IPS-18a (cell line): ENCODE results near the gene ADARB1.
A peak's percentile ranks its signal among the peaks of the same experiment; 100 is the strongest.

Experiments used
- H3K27ac ChIP-seq: one replicate; pipeline ENCODE4 v1.5.1; 2013; ENCODE audit warnings: low read length
- H3K27me3 ChIP-seq: one replicate; pipeline ENCODE4 v1.6.1; 2013; ENCODE audit warnings: mild to moderate bottlenecking, low read length; ENCODE audit not compliant: control insufficient read depth, insufficient read depth
- H3K36me3 ChIP-seq: one replicate; pipeline ENCODE4 v1.6.1; 2013; ENCODE audit warnings: low read depth, low read length; ENCODE audit not compliant: control insufficient read depth
- H3K4me1 ChIP-seq: one replicate; pipeline ENCODE4 v1.6.1; 2013; ENCODE audit warnings: low read depth, low read length; ENCODE audit not compliant: control insufficient read depth
- H3K4me3 ChIP-seq: one replicate; pipeline ENCODE4 v1.5.1; 2013; ENCODE audit warnings: low read length
- H3K9ac ChIP-seq: one replicate; pipeline ENCODE4 v1.6.1; 2013; ENCODE audit warnings: mild to moderate bottlenecking, low read length, moderate library complexity
- H3K9me3 ChIP-seq: one replicate; pipeline ENCODE4 v1.6.1; 2013; ENCODE audit warnings: low read depth, low read length; ENCODE audit not compliant: control insufficient read depth

ADARB1 gene

GRCh38 chr21:45041351-45041805 lies 33.0 kb upstream of the ADARB1 start:
- Histone ChIP-seq H3K27me3 (no peaks in the 10 kb centered on the region), H3K4me3 (no peak overlapping the region), H3K9me3 (no peaks in the 10 kb centered on the region), H3K36me3 (no peaks in the 10 kb centered on the region), H3K9ac (no peak overlapping the region), H3K4me1 (no peaks in the 10 kb centered on the region), H3K27ac (no peak overlapping the region)

GRCh38 chr21:45041984-45042663 lies 32.3 kb upstream of the ADARB1 start:
- no peak overlapping the region for H3K9ac ChIP-seq
- no peaks in the 10 kb centered on the region for H3K27me3 ChIP-seq
- H3K4me1 ChIP-seq: no peaks in the 10 kb centered on the region
- no peaks in the 10 kb centered on the region for H3K36me3 ChIP-seq
- no peak overlapping the region for H3K27ac ChIP-seq
- H3K9me3 ChIP-seq: no peaks in the 10 kb centered on the region
- no peak overlapping the region for H3K4me3 ChIP-seq

- Histone ChIP-seq H3K9ac (no peak overlapping the region), H3K9me3 (no peaks in the 10 kb centered on the region), H3K4me1 (no peaks in the 10 kb centered on the region), H3K27me3 (no peaks in the 10 kb centered on the region), H3K27ac (no peak overlapping the region), H3K36me3 (no peaks in the 10 kb centered on the region), H3K4me3 (no peak overlapping the region)
Observed at GRCh38 chr21:45042664-45043161, 31.7 kb upstream of the ADARB1 start.

GRCh38 chr21:45043541-45044020 lies 30.8 kb upstream of the ADARB1 start:
- H3K36me3 ChIP-seq: no peaks in the 10 kb centered on the region
- no peaks in the 10 kb centered on the region for H3K4me1 ChIP-seq
- no peaks in the 10 kb centered on the region for H3K9me3 ChIP-seq
- H3K27me3 ChIP-seq: no peaks in the 10 kb centered on the region
- H3K27ac ChIP-seq: no peak overlapping the region
- no peak overlapping the region for H3K4me3 ChIP-seq
- no peak overlapping the region for H3K9ac ChIP-seq

GRCh38 chr21:45045481-45045880 lies 28.9 kb upstream of the ADARB1 start:
- Histone ChIP-seq H3K9ac (no peak overlapping the region), H3K27me3 (no peaks in the 10 kb centered on the region), H3K4me1 (peaks cover 3% of the 10 kb centered on the region), H3K36me3 (no peaks in the 10 kb centered on the region), H3K27ac (no peak overlapping the region), H3K4me3 (no peak overlapping the region), H3K9me3 (no peaks in the 10 kb centered on the region)

- H3K4me3 ChIP-seq: no peak overlapping the region
- H3K27ac ChIP-seq: no peak overlapping the region
- no peaks in the 10 kb centered on the region for H3K27me3 ChIP-seq
- H3K4me1 ChIP-seq: peaks cover 14% of the 10 kb centered on the region
- H3K9ac ChIP-seq: no peak overlapping the region
- no peaks in the 10 kb centered on the region for H3K9me3 ChIP-seq
- no peaks in the 10 kb centered on the region for H3K36me3 ChIP-seq
Observed at GRCh38 chr21:45047257-45047656, 27.1 kb upstream of the ADARB1 start.

- no peak overlapping the region for H3K4me3 ChIP-seq
Observed at GRCh38 chr21:45048026-45048698, 26.2 kb upstream of the ADARB1 start.

GRCh38 chr21:45048968-45049367 lies 25.4 kb upstream of the ADARB1 start:
- H3K36me3 ChIP-seq: no peaks in the 10 kb centered on the region
- peaks cover 14% of the 10 kb centered on the region for H3K4me1 ChIP-seq
- H3K4me3 ChIP-seq: no peak overlapping the region
- H3K27me3 ChIP-seq: no peaks in the 10 kb centered on the region
- H3K27ac ChIP-seq: no peak overlapping the region
- H3K9me3 ChIP-seq: no peaks in the 10 kb centered on the region
- H3K9ac ChIP-seq: no peak overlapping the region

More at GRCh38 chr21:45048026-45048698, 26.2 kb upstream of the ADARB1 start:
- H3K36me3 ChIP-seq: no peaks in the 10 kb centered on the region
- no peaks in the 10 kb centered on the region for H3K9me3 ChIP-seq
- peaks cover 14% of the 10 kb centered on the region for H3K4me1 ChIP-seq
- no peak overlapping the region for H3K27ac ChIP-seq
- H3K27me3 ChIP-seq: no peaks in the 10 kb centered on the region
- no peak overlapping the region for H3K9ac ChIP-seq

- Histone ChIP-seq H3K27ac (no peak overlapping the region), H3K4me3 (no peak overlapping the region), H3K9me3 (no peaks in the 10 kb centered on the region), H3K9ac (no peak overlapping the region), H3K27me3 (no peaks in the 10 kb centered on the region), H3K36me3 (no peaks in the 10 kb centered on the region), H3K4me1 (peaks cover 14% of the 10 kb centered on the region)
Observed at GRCh38 chr21:45049714-45050344, 24.6 kb upstream of the ADARB1 start.

- Histone ChIP-seq H3K4me1 (peaks cover 14% of the 10 kb centered on the region), H3K9me3 (no peaks in the 10 kb centered on the region), H3K9ac (no peak overlapping the region), H3K27me3 (no peaks in the 10 kb centered on the region), H3K36me3 (no peaks in the 10 kb centered on the region), H3K4me3 (no peak overlapping the region), H3K27ac (no peak overlapping the region)
Observed at GRCh38 chr21:45050345-45050796, 24.0 kb upstream of the ADARB1 start.

GRCh38 chr21:45050797-45051489 lies 23.4 kb upstream of the ADARB1 start:
- Histone ChIP-seq H3K27ac (no peak overlapping the region), H3K4me3 (peak overlapping the region; percentile 9), H3K27me3 (no peaks in the 10 kb centered on the region), H3K4me1 (peaks cover 14% of the 10 kb centered on the region), H3K36me3 (no peaks in the 10 kb centered on the region), H3K9ac (no peak overlapping the region), H3K9me3 (no peaks in the 10 kb centered on the region)
